Esophagus muscularis mucosa (tissue), 4 donors: Measurements from ENCODE around the gene CRKL.

Experiments
- EP300 ChIP-seq: sonication (generic); formaldehyde crosslinking; IDR thresholded peaks from one replicate; pipeline ENCODE4 v1.6.1; 2017; ENCODE audit warnings: antibody characterized with exemption
- POLR2A ChIP-seq: fragments of 450-650 bp; IDR thresholded peaks from one replicate; pipeline ENCODE4 v1.6.1; 2017; ENCODE audit warnings: antibody characterized with exemption, moderate library complexity, mild to moderate bottlenecking, low read depth
- POLR2AphosphoS5 ChIP-seq, 2 donors: sonication (generic); formaldehyde crosslinking; IDR thresholded peaks; one replicate each; pipeline ENCODE4 v1.6.1; 2017; ENCODE audit warnings: antibody characterized with exemption in 2 of 2
- TF ChIP-seq, protein P1 (sequence below), 3 experiments: fragments of 200-600 bp in 2 of 3; fragments of 450-650 bp in 1 of 3; sonication (generic) in 2 of 3; IDR thresholded peaks; one replicate each; pipeline ENCODE4 v1.5.1; 2017 to 2019; ENCODE audit warnings: antibody characterized with exemption in 3 of 3, mild to moderate bottlenecking in 2 of 3, moderate library complexity in 1 of 3

- no peak for TF ChIP-seq POLR2A
- TF ChIP-seq, protein P1, sequence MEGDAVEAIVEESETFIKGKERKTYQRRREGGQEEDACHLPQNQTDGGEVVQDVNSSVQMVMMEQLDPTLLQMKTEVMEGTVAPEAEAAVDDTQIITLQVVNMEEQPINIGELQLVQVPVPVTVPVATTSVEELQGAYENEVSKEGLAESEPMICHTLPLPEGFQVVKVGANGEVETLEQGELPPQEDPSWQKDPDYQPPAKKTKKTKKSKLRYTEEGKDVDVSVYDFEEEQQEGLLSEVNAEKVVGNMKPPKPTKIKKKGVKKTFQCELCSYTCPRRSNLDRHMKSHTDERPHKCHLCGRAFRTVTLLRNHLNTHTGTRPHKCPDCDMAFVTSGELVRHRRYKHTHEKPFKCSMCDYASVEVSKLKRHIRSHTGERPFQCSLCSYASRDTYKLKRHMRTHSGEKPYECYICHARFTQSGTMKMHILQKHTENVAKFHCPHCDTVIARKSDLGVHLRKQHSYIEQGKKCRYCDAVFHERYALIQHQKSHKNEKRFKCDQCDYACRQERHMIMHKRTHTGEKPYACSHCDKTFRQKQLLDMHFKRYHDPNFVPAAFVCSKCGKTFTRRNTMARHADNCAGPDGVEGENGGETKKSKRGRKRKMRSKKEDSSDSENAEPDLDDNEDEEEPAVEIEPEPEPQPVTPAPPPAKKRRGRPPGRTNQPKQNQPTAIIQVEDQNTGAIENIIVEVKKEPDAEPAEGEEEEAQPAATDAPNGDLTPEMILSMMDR (IDR thresholded peaks at IDR 0.05), result no peak
- TF ChIP-seq POLR2AphosphoS5 (IDR thresholded peaks at IDR 0.05), result no peak
- TF ChIP-seq EP300, result no peak
Observed at GRCh38 chr22:20979940-20980453, 62.8 kb downstream of the CRKL start.
